ENCODE measurements around the gene AMPD1.

DNA sequence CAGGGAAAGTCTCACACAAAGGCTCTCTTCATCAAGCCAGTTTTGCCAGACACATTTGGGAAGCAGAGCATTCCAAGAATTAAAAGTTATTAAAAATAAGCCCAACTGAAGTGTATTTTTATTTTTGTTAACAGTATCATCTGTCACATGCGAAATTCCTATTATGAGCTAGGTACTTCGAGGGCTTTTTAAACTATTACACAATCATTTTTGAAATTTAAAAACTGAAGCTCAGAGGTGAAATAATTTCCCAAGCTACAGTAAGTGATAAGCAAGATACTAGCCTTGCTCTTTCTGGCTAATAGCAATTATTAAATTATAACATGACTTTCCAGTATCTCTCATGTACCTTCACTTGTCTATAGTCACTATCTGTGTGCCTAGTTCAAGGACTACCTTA lies 33.2 kb upstream of the AMPD1 start:
- TF ChIP-seq, protein P1, sequence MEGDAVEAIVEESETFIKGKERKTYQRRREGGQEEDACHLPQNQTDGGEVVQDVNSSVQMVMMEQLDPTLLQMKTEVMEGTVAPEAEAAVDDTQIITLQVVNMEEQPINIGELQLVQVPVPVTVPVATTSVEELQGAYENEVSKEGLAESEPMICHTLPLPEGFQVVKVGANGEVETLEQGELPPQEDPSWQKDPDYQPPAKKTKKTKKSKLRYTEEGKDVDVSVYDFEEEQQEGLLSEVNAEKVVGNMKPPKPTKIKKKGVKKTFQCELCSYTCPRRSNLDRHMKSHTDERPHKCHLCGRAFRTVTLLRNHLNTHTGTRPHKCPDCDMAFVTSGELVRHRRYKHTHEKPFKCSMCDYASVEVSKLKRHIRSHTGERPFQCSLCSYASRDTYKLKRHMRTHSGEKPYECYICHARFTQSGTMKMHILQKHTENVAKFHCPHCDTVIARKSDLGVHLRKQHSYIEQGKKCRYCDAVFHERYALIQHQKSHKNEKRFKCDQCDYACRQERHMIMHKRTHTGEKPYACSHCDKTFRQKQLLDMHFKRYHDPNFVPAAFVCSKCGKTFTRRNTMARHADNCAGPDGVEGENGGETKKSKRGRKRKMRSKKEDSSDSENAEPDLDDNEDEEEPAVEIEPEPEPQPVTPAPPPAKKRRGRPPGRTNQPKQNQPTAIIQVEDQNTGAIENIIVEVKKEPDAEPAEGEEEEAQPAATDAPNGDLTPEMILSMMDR (IDR thresholded peaks at IDR 0.05) = no peak
- TF ChIP-seq EZH2 (IDR thresholded peaks at IDR 0.05; ENCODE audit: borderline replicate concordance, insufficient read depth, low read depth, low read length, poor library complexity, severe bottlenecking) = no peak

Measured in B cell (primary cell).